GM12864 (cell line): ENCODE measurements around the gene CEP63.
A peak's percentile ranks its signal among the peaks of the same experiment; 100 is the strongest.

ENCODE experiments used
- DNase-seq: peaks from one replicate; pipeline ENCODE4 v3.0.0-alpha.2; 2011; ENCODE audit warnings: low read depth
- H3K4me3 ChIP-seq: 2 replicates; pipeline ENCODE4 v1.5.1; 2011; ENCODE audit warnings: mild to moderate bottlenecking, low read depth, low read length, control low read depth
- CTCF ChIP-seq: IDR thresholded peaks from 2 replicates; pipeline ENCODE4 v1.5.1; 2011; ENCODE audit warnings: low read depth, mild to moderate bottlenecking, moderate library complexity, low read length, control low read depth, inconsistent platforms; ENCODE audit errors: missing control alignments

The CEP63 gene

GRCh38 chr3:134466331-134466730 is 19.5 kb upstream of the CEP63 start:
- no peak for DNase-seq
- H3K4me3 ChIP-seq = no peak overlapping the region
- no peak for TF ChIP-seq CTCF

- no peak overlapping the region for H3K4me3 ChIP-seq
- no peak for DNase-seq
- no peak for TF ChIP-seq CTCF
These were observed 17.3 kb upstream of the CEP63 start for GRCh38 chr3:134468519-134468918.

- no peak for DNase-seq
- no peak for TF ChIP-seq CTCF
- no peak overlapping the region for H3K4me3 ChIP-seq
These were observed 14.2 kb upstream of the CEP63 start for GRCh38 chr3:134471521-134472193.

GRCh38 chr3:134472831-134473230 is 13.0 kb upstream of the CEP63 start:
- DNase-seq = no peak
- H3K4me3 ChIP-seq = no peak overlapping the region
- TF ChIP-seq CTCF = no peak

GRCh38 chr3:134473868-134474546 is 11.8 kb upstream of the CEP63 start:
- no peak for DNase-seq
- H3K4me3 ChIP-seq = no peak overlapping the region
- peak; percentile 71 for TF ChIP-seq CTCF

GRCh38 chr3:134474956-134475355 is 10.9 kb upstream of the CEP63 start:
- no peak for TF ChIP-seq CTCF
- H3K4me3 ChIP-seq = no peak overlapping the region
- no peak for DNase-seq

GRCh38 chr3:134476306-134476705 is 9.6 kb upstream of the CEP63 start:
- TF ChIP-seq CTCF = no peak
- DNase-seq = no peak
- no peak overlapping the region for H3K4me3 ChIP-seq
